DOHH2 (cell line): ENCODE data around the gene NAV2.

Experiments
- CTCF ChIP-seq: fragments of 200-600 bp; sonication (generic); IDR thresholded peaks from one replicate; pipeline ENCODE4 v1.5.1; 2014; ENCODE audit warnings: antibody characterized with exemption, mild to moderate bottlenecking, low read depth, low read length; ENCODE audit not compliant: poor library complexity, severe bottlenecking
- EZH2phosphoT487 ChIP-seq: fragments of 200-600 bp; sonication (generic); IDR thresholded peaks from 2 replicates; pipeline ENCODE4 v1.6.1; 2017; ENCODE audit warnings: borderline replicate concordance, mild to moderate bottlenecking, antibody characterized with exemption, low read length, moderate library complexity, mixed read lengths

GRCh38 chr11:20025332-20025840 is 312.7 kb downstream of the NAV2 start:
- no peak for TF ChIP-seq CTCF
- no peak for TF ChIP-seq EZH2phosphoT487
